ENCODE results near the gene MEDAG.

MEDAG gene

GRCh38 chr13:30873499-30873898 is 32.6 kb upstream of the MEDAG start:
- no peak for DNase-seq

DNA sequence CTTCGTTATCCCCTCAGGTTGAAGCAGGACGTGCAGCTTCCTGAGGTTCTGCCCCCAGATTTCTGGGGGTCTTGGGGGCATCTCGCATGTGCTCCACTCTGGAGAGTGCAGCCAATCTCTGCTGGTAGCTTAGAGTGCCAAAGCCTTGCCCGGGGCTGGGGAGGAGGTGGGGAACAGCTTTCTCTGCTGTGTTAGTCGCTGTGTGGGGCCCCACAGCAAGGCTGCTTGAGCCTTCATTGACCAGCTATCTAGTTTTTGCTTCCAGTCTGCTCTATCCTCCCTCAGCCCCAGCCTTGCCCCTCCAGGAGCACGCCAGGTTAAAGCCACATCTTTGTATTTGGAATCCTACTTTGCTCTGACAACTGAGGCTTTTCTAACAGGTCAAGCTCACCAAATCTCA is 32.0 kb upstream of the MEDAG start:
- no peak for DNase-seq

DNA sequence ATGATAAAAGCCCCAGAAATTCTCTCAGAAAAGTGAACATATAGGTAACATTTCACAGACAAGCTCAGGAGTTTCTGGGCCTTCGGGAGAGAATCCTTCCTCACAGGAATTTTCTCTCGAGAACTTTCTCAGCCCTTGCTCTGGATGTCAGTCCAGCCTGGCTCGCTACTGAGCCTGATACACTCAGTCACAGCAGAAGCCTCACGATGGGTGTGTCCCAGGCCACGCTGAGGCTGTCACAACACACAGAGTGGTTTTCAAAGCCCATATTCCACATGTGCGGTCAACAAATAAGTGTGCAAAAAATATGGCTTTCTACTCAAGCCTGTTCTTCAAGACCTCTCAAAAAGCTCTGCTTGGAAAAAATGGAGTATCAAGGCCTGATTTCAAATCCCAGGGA is 31.5 kb upstream of the MEDAG start:
- DNase-seq, result no peak

DNA sequence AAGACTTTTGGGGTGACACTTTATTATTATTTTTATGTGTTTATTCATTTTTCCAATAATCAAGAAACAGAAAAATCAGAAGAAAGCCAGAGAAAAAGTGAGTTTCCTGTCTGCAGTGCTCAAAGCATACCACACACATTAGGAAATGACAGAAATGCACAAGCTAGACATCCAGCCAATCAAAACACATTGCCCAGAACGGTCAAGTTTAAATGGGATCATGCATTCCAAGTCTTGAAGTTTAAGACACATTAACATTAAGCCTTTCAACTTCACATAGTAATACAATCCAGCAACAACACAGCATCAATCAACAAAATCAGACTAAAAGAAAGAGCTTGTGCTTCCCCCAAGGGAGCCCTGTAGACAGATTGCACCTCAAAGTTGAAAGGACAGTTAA is 28.7 kb upstream of the MEDAG start:
- no peak for DNase-seq

- no peak for DNase-seq
Measured at GRCh38 chr13:30880151-30880855, 25.8 kb upstream of the MEDAG start.

- DNase-seq, result no peak
Measured at GRCh38 chr13:30880856-30881155, 25.3 kb upstream of the MEDAG start.

GRCh38 chr13:30881191-30881651 is 24.9 kb upstream of the MEDAG start:
- no peak for DNase-seq

DNA sequence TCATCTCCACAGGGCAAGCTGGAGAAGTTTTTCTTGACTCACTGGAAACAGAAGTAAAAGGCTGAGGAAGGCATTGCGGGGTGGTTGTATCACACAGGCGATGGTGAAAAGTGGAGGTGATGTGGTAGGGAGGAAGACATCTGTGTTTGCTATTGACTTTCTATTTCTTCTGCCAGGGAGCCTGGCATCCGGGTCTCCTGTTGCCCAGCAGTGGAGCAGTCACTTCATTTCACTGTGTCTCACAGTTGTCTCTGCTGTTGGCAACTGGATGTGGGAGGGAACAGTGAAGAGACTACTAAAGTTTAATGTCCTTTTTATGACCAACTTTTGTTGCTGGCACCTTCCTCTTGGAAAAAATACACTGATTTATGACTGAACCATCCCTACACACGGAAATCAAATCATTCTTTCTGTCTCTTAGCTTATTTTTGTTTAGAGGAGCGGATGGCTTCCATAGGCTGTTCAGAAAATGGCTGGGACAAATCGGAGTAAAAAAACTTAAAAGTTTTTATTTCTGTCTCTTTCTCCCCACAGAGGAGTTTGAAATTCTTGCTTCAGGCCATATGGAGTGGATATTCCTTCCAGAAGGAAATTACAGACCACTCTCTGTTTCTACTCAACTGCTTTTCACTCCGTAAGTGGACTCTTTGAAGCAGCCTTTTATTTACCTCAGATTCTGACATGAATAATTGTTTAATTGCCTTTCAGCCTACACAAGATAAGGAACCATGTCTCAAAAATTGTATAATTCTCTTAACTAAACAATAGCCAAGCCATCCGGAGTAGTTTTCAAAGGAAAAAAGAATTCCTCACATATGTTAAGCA is 23.8 kb upstream of the MEDAG start:
- DNase-seq, result no peak

DNA sequence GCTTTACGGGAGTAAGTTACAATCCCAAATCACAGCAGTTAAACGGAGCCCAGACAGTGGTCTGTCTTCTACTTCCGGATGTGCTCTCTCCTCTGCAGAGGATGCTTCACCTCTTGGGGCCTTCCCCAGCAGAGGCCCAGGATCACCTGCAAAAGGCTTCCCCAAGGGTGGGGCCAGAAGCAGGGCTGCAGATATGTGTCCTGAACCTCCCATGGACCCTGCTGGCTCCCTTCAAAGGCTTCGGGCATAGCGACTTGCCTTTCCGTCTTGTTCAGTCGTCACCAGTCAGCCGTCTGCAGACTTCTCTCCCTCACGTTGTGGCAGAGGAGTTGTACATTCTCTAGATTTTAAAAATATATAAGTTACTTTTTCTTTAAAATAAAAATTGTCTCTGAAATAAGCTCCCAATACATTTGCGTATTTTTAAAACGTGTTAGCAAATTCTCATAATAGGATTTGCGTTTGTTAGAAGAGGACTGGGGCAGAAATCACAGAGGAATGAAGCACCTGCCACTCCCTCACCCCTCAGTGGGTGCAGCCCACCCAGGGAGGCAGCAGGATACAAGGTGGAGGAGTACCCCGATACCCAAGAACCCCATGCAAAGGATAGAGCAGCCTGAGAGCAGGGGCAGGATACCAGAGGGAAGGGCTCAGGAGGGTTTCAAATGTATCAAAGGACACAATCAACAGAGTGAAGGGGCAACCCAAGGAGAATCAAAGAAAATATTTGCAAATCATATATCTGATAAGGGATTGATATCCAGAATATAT is 22.9 kb upstream of the MEDAG start:
- no peak for DNase-seq

- DNase-seq, result no peak
Measured at GRCh38 chr13:30884543-30884942, 21.5 kb upstream of the MEDAG start.

GRCh38 chr13:30889196-30889690 is 16.8 kb upstream of the MEDAG start:
- no peak for DNase-seq

- DNase-seq, result peak; percentile 55
Measured at GRCh38 chr13:30892966-30893365, 13.1 kb upstream of the MEDAG start.

DNA sequence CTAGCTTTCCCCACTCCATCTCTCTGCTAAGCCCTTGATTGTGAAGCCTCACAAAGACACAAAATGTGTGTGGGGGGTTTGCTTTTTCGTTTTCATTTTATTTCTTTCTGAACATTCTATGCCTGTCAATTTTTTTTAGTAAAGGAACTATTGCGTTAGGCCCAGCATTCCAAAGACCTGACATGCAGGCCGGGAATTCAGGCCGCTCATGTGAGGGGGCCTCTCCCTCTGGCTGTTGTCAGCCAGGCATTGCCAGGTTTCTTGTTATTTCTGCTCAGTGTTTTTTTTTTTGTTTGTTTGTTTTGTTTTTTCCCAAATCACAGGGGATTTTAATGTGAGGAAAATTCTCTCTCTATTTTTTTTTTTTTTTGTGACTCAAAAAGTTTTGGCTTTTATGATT is 10.3 kb upstream of the MEDAG start:
- no peak for DNase-seq

GRCh38 chr13:30898070-30898469 is 8.0 kb upstream of the MEDAG start:
- no peak for DNase-seq

- peak; percentile 51 for DNase-seq
Measured at GRCh38 chr13:30898678-30899241, 7.3 kb upstream of the MEDAG start.

DNA sequence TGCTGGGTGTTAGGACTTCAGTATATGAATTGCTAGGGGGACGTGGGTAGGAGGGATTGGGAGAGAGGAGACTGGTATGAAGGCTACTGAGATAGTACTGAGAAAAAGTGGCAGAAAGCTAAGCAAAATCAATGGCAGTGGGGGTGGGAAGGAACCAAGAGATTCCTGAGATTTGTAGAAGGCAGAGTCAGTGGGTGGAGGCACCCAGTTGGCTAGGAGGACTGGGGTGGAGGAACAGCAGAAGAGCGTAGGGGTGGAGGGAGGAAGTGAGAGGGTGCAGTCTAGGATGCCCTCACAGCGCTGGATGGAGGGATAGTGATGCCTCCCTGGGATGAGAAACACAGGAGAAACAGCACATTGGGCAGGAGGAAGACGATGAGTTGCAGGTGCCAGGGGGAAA is 5.6 kb upstream of the MEDAG start:
- DNase-seq, result no peak

DNA sequence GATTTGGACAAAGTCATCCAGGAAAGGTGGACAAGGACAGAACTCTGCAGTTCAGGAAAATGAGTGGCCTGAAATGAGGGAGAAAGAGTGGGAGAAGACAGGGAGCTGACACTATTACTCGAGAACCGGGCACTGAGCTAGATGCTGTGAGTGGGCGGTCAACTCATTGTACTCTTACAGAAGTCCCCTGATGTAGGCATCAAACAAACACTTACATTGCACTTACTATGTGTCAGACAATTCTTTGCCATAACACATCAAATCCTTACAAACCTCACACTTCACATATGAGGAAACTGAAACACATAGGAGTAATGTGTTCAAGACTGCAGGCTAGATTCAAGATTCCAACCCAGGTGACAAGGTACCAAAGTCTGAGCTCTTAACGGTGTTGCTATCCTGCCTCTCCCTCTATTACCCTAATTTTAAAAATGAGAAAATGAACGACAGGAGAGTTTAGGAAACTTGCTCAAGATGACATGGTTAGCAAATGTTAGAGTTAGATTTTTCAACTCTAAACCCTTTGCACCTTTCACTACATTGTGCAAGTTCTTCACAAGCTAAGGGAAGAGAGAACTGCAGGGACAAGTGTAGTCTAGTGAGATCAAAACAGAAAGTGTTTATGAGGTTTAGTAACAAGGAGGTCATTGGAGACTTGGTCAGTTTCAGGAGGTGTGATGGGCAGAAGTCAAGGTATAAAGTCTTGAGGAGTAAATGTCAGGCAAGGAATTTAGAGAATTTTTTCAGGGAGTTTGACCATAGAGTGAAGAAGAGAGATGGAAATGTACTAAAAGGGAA is 4.9 kb upstream of the MEDAG start:
- DNase-seq, result no peak

GRCh38 chr13:30904043-30904442 is 2.0 kb upstream of the MEDAG start:
- no peak for DNase-seq

DNA sequence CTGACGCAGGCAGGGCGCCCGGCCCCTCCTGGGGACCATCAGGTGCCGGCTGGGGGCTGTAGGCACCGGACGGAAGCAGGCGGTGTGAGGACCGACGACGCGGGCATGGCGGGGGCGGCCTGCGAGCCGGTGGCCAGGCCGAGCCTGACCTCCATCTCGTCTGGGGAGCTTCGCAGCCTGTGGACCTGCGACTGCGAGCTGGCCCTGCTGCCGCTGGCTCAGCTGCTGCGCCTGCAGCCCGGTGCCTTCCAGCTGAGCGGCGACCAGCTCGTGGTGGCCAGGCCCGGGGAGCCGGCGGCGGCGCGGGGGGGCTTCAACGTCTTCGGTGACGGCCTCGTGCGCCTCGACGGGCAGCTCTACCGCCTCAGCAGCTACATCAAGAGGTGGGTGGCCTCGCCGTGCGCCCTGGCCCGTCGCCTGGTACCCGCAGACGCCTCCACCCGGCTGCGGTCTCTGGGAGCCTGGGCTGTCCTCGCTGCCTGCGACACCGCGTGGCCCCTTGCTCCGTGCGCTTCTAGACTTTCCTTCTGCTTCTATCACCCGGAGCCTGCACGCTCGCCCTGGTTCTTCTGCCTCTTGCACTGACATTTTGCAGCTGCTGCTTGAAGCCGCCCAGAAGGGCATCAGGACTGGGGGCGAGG is 460 bp downstream of the MEDAG start:
- peak; percentile 56 for DNase-seq

- DNase-seq, result no peak
Measured at GRCh38 chr13:30907121-30907861, 1.2 kb downstream of the MEDAG start.

DNA sequence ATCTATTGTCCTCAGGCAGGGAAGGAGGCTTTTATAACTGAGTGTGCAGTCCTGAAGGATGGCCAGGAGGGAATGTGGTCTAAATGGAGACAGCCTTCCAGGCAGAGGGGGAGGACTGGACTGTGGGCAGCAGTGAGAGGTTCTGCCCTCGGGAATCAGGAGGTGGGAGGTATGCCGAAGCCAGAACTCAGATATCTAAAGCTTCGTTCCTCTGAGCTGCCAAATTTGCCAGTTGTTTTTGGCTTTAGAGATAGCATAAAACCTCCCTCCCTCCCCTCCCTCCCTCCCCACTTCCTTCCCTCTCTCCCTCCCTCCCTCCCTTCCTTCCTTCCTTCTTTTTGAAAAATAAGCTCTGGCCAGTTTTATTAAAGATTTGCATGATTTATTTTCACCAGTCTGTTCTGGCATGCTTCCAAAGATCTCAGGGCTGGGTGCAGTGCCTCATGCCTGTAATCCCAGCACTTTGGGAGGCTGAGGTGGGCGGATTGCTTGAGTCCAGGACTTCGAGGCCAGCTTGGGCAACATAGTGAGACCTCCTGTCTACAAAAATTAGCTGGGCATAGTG is 2.4 kb downstream of the MEDAG start:
- DNase-seq, result no peak

Measured in DMS53 (cell line).